ENCODE results near the gene SAMMSON. TPM values are rescaled to one million over a fixed set of nuclear protein-coding genes. Genes with fewer than 3 reads are reported as not detected.

The SAMMSON gene
- total RNA-seq, 2 donors from 2014 or later, result not detected

DNA sequence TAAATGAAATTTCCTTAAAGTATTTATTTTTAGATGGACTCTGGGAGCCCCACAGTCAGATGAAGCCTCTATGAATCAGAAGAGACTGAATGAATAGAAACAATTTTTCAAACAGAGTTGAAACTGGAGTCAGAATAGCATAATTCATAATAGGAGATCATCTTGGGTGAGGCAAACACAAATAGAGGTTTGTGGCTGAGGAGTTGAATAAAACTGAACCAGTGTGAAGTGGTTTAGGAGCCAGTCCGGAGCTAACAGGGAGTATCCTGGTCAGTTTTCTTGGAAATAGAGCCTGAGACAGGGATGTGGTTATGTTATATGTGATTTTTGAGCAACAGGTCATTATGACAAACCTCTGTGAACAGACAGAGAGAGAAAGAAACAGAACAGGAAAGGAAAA is 39.2 kb downstream of the SAMMSON start:
- no peaks in the 10 kb centered on the region for H3K4me1 ChIP-seq
- TF ChIP-seq, protein P1, sequence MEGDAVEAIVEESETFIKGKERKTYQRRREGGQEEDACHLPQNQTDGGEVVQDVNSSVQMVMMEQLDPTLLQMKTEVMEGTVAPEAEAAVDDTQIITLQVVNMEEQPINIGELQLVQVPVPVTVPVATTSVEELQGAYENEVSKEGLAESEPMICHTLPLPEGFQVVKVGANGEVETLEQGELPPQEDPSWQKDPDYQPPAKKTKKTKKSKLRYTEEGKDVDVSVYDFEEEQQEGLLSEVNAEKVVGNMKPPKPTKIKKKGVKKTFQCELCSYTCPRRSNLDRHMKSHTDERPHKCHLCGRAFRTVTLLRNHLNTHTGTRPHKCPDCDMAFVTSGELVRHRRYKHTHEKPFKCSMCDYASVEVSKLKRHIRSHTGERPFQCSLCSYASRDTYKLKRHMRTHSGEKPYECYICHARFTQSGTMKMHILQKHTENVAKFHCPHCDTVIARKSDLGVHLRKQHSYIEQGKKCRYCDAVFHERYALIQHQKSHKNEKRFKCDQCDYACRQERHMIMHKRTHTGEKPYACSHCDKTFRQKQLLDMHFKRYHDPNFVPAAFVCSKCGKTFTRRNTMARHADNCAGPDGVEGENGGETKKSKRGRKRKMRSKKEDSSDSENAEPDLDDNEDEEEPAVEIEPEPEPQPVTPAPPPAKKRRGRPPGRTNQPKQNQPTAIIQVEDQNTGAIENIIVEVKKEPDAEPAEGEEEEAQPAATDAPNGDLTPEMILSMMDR (IDR thresholded peaks at IDR 0.05), result no peak
- no peak overlapping the region for H3K27ac ChIP-seq
- H3K27me3 ChIP-seq, result no peaks in the 10 kb centered on the region
- no peak overlapping the region for H3K4me3 ChIP-seq
- DNase-seq, result no peak
- H3K9ac ChIP-seq (ENCODE audit: low read depth in 2 of 2, low read length in 2 of 2), result no peak overlapping the region
- intact Hi-C loops (cut with DNase I), result no loop called here
- no peaks in the 10 kb centered on the region for H3K9me3 ChIP-seq
- H3K36me3 ChIP-seq, result no peaks in the 10 kb centered on the region

DNA sequence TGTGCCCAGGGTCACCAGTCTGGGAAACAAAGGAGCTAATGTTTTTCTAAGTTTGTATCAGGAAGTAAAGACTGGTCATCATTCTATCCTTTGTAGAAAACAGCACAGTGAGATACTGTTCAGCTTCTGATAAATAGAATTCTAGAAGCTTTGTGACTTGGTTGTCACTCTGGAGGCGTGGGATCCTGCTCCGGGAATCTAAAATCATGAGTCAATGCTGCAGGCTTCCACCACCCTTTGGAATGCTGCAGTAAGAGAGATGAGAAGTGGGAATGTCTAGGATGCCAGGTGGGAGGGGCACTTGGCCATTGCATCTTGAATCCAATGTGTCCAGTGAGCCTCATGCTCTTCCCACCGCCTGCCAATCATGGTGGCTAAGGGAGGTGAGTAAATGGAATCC is 40.9 kb downstream of the SAMMSON start:
- Histone ChIP-seq H3K9ac (ENCODE audit: low read depth in 2 of 2, low read length in 2 of 2) (no peak overlapping the region), H3K4me1 (no peaks in the 10 kb centered on the region), H3K36me3 (no peaks in the 10 kb centered on the region), H3K27ac (no peak overlapping the region), H3K9me3 (no peaks in the 10 kb centered on the region), H3K4me3 (no peak overlapping the region), H3K27me3 (no peaks in the 10 kb centered on the region)
- intact Hi-C loops (cut with DNase I), result no loop called here
- TF ChIP-seq, protein P1 (IDR thresholded peaks at IDR 0.05), result no peak
- no peak for DNase-seq

DNA sequence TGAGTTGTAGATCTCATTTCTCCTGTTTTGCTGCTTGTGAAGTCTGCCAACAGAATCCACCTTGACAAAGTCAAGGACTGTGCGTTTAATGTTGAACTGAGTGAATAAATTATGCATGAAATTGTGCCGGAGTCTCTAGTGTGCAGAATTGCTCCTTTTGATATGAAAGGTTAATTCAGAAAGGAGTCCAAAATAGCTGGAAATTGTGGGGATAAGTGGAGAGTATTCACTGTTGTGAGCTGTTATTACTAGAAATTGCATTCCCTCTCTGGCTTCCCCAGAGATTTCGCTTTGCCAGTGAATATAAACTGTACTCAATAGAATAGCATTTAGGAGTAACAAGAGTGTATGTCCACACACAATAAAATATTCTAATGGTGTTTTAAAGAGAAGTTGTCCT is 43.1 kb downstream of the SAMMSON start:
- Histone ChIP-seq H3K9me3 (no peaks in the 10 kb centered on the region), H3K9ac (ENCODE audit: low read depth in 2 of 2, low read length in 2 of 2) (no peak overlapping the region), H3K4me3 (no peak overlapping the region), H3K27ac (no peak overlapping the region), H3K27me3 (no peaks in the 10 kb centered on the region), H3K36me3 (no peaks in the 10 kb centered on the region), H3K4me1 (no peaks in the 10 kb centered on the region)
- no peak for DNase-seq
- TF ChIP-seq, protein P1 (IDR thresholded peaks at IDR 0.05), result no peak
- intact Hi-C loops (cut with DNase I), result no loop called here

DNA sequence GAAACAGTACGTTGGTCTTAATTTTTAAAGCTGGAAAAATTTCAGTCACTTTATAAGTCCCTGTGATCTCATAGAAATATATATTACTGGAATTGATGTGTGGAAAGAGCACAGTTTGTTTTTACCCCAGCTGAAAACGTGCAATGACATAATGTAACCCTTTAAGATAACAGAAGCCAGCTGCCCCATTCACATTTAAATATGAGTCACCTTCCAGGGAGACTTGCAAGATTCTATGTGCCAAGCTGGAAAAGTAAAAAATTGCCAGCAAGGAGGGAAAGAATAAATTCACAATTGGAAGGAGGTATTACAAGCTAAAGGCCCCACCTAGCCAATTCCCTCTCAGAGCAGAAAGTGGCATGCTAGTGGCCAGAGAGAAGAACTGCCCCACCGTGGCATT is 50.2 kb downstream of the SAMMSON start:
- no peak overlapping the region for H3K4me3 ChIP-seq
- H3K9me3 ChIP-seq, result no peaks in the 10 kb centered on the region
- H3K27me3 ChIP-seq, result no peaks in the 10 kb centered on the region
- intact Hi-C loops (cut with DNase I), result no loop called here
- TF ChIP-seq, protein P1 (IDR thresholded peaks at IDR 0.05), result no peak
- H3K27ac ChIP-seq, result no peak overlapping the region
- H3K4me1 ChIP-seq, result no peaks in the 10 kb centered on the region
- H3K9ac ChIP-seq (ENCODE audit: low read depth in 2 of 2, low read length in 2 of 2), result no peak overlapping the region
- DNase-seq, result no peak
- H3K36me3 ChIP-seq, result no peaks in the 10 kb centered on the region

DNA sequence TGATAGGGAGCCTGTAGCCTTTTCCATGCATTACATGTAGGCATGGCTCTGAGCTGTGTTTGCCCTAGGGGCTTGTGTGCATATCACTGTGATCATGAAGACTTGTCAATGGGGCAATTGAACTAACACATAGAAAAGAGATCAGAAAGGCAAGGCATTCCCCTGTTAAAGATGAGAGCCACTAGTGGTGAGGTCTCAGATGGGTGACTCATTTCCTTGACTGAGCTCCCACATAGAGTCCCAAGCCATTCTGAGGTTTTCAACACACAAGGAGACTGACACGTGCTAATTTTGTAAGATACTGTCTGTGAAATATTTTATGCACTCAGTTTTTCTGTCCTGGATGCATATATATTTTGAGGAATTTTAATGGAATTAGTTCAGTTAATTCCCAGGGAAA is 53.8 kb downstream of the SAMMSON start:
- no peaks in the 10 kb centered on the region for H3K27me3 ChIP-seq
- H3K27ac ChIP-seq, result no peak overlapping the region
- intact Hi-C loops (cut with DNase I), result no loop called here
- no peaks in the 10 kb centered on the region for H3K4me1 ChIP-seq
- TF ChIP-seq, protein P1 (IDR thresholded peaks at IDR 0.05), result no peak
- no peak overlapping the region for H3K4me3 ChIP-seq
- H3K9ac ChIP-seq (ENCODE audit: low read depth in 2 of 2, low read length in 2 of 2), result no peak overlapping the region
- no peaks in the 10 kb centered on the region for H3K36me3 ChIP-seq
- H3K9me3 ChIP-seq, result no peaks in the 10 kb centered on the region
- no peak for DNase-seq

DNA sequence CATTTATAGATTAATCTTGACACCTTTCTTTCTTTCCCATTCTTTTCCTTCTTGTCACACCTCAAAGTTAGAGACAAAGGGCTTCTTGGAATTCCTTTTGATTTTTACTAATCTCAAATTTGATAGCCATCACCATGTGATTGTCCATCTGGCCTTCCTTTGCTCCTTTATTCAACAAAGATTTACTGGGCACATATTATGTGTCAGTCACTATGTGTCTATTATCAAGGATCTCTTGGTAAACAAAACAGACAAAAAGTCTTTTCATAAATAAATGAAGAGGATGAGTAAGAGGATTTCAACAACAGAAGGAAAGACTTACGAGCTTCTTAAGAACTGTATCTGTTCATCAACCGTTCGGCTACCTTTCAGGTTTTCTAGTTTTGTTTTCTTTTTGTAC is 56.5 kb downstream of the SAMMSON start:
- H3K9ac ChIP-seq (ENCODE audit: low read depth in 2 of 2, low read length in 2 of 2), result no peak overlapping the region
- TF ChIP-seq, protein P1 (IDR thresholded peaks at IDR 0.05), result no peak

More for the DNA sequence above, 56.5 kb downstream of the SAMMSON start:
- no peaks in the 10 kb centered on the region for H3K9me3 ChIP-seq
- no peaks in the 10 kb centered on the region for H3K4me1 ChIP-seq
- H3K27me3 ChIP-seq, result no peaks in the 10 kb centered on the region
- H3K36me3 ChIP-seq, result no peaks in the 10 kb centered on the region
- H3K4me3 ChIP-seq, result no peak overlapping the region
- H3K27ac ChIP-seq, result no peak overlapping the region
- intact Hi-C loops (cut with DNase I), result no loop called here
- DNase-seq, result no peak
